AG09309 (cell line): ENCODE results near the gene GARIN5A.
"Not testable (repeated sequence)": the region's sequence is repeated elsewhere in the genome, so short reads cannot be mapped to it uniquely, and the experiment has no call there.

Experiments used
- DNase-seq: peaks from one replicate; pipeline ENCODE4 v3.0.0-alpha.2; 2010; ENCODE audit warnings: low read depth
- H3K4me3 ChIP-seq: 2 replicates; pipeline ENCODE4 v1.5.1; 2011; ENCODE audit warnings: mild to moderate bottlenecking, low read depth, low read length, moderate library complexity; ENCODE audit not compliant: control insufficient read depth
- TF ChIP-seq, protein P1 (sequence below): IDR thresholded peaks from 2 replicates; pipeline ENCODE4 v1.5.1; 2011; ENCODE audit warnings: mild to moderate bottlenecking, low read depth, low read length, inconsistent platforms; ENCODE audit not compliant: insufficient read depth, control insufficient read depth; ENCODE audit errors: missing control alignments

The GARIN5A gene

DNA sequence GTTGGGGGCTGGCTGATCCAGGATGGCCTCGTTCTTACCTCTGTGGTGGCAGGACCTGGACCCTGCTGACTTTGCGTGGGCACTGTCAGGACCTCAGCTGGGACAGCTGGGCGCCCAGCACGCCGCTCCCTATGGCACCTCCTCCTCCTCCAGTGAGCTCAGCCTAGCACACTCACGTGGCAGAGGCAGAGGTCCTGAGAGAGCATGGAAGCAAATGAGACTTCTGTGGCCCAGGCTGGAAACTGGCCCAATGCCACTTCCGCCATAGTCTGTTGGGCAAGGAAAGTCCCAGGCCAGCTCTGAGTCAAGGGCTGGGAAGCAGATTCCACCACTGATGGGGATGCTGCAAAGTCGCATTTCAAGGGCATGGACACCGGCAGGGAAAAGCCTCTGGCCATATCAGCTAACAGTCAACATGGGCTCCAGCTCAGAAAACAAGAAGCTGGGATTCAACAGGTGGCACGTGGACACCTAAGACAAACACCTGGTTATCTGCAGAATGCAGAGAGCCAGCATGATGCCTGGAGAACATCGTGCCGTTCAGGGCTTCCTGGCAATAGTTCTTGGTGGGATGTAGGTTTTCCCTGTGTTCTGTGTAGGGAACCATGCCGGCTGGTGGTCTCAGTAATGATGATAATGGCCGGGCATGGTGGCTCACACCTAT, 27.3 kb downstream of the GARIN5A start:
- no peak overlapping the region for H3K4me3 ChIP-seq
- TF ChIP-seq, protein P1, sequence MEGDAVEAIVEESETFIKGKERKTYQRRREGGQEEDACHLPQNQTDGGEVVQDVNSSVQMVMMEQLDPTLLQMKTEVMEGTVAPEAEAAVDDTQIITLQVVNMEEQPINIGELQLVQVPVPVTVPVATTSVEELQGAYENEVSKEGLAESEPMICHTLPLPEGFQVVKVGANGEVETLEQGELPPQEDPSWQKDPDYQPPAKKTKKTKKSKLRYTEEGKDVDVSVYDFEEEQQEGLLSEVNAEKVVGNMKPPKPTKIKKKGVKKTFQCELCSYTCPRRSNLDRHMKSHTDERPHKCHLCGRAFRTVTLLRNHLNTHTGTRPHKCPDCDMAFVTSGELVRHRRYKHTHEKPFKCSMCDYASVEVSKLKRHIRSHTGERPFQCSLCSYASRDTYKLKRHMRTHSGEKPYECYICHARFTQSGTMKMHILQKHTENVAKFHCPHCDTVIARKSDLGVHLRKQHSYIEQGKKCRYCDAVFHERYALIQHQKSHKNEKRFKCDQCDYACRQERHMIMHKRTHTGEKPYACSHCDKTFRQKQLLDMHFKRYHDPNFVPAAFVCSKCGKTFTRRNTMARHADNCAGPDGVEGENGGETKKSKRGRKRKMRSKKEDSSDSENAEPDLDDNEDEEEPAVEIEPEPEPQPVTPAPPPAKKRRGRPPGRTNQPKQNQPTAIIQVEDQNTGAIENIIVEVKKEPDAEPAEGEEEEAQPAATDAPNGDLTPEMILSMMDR, result no peak
- no peak for DNase-seq

DNA sequence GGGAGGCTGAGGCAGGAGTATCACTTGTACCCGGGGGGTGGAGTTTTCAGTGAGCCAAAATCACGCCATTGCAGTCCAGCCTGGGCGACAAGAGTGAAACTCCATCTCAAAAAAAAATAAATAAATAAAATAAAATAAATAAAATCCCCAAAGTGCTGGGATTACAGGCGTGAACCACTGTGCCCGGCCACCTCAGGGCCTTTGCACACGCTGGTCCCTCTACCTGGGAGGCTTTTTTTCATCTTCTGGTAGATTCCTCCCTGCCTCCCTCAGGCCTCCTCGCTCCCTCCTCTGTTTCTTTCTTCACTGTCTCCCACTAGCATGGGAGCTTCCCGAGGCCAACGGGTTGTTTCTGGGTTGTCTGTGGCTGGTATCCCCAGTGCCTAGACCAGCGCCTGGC, 28.9 kb downstream of the GARIN5A start:
- no peak for DNase-seq

DNA sequence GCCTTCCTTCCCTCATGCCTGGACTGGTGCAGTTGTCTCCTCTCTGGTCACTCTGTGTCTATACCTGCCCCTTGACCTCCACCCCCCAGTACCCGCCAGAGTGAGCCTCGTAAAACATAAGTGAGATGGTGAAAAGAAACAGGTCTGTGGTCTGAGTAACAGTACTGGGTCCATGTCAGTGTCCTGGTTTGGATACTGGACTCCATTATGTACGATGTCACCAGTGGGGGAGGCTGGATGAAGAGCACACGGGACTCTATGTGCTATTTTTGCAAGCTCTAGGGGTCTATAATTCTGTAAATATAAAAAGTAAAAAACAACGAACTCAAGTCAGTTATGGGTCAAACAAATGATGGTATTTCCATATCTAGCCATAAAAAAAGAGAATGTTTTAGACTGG, 29.6 kb downstream of the GARIN5A start:
- no peak for DNase-seq
- no peak overlapping the region for H3K4me3 ChIP-seq
- TF ChIP-seq, protein P1, result no peak

More for the DNA sequence above, 28.9 kb downstream of the GARIN5A start:
- TF ChIP-seq, protein P1, result no peak
- no peak overlapping the region for H3K4me3 ChIP-seq

DNA sequence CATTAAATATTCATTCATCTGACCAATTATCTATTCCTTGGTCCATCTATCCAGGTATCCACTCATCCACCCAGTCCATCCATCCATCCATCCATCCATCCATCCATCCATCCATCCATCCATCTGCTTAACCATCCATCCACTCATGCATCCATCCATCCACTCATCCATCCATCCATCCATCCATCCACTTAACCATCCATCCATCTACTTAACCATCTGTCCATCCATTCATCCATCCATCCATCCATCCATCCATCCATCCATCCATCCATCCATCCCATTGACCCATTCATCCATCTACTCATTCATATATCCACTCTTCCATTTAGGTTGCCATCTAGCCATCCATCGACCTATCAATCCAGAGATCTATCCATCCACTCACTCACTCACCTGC, 32.6 kb downstream of the GARIN5A start:
- H3K4me3 ChIP-seq, result no peak overlapping the region
- DNase-seq, result no peak
- TF ChIP-seq, protein P1, result no peak

DNA sequence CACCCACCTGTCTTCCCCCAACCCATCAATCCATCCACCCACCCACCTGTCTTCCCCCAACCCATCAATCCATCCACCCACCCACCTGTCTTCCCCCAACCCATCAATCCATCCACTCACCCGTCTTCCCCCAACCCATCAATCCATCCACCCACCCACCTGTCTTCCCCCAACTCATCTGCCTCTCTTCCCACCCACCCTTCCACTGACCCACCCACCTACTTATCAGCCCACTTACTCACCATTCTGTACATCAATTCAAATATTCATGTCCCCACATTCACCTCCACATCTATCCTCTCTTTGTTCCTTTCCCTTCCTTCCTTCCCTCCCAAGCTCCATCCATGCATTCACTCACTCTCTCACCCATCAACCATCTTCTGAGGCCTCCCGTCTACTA, 37.5 kb downstream of the GARIN5A start:
- DNase-seq, H3K4me3 ChIP-seq: not testable (repeated sequence)

DNA sequence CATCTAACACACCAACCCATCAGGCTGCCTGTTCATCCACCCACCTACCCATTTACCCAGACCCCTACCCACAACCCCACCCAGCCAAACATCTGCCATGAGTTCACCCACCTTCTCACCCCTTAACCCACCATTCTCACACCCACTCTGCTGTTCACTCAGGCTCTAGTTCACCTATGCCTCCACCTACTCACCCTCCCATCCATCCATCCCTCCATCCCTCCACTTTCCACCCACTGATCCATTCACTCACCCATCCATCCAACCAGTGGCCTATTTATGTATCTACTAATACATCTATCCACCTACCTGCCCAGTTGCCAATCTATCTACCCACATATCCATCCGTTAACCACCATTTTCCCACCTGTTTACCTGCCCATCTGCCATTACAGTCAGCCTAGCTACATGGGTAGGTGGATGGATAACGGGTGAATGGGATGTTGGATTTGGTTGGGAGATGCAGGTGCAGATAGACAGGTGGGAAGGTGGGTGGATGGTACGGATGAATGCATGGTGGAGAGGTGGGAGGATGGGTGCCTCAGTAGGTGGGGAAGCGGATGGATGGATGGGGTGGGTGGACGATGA, 38.7 kb downstream of the GARIN5A start:
- no peak for DNase-seq
- TF ChIP-seq, protein P1, result no peak
- H3K4me3 ChIP-seq, result no peak overlapping the region

DNA sequence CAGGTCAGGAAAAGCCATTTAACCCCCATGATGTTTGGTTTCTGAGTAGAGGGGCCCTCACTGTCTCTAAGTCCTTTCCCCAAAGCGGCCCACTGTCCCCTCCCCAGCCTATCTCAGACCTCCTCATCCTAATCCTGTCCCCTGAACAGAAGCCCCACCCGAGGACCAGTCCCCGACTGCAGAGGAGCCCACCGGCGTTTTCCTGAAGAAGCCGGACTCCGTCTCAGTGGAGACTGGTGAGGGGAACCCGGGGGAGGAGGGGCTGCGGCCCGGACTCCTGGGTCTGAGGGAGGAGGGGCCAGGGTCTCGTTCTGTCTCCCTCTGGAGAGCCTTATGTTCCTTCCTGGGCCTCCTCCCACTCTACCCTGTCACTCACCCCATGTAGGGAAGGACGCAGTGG, 41.0 kb downstream of the GARIN5A start:
- TF ChIP-seq, protein P1, result no peak
- no peak overlapping the region for H3K4me3 ChIP-seq
- DNase-seq, result no peak
